OCI-M2 (cell line): ENCODE results near the gene PTPRG.
"Not testable (repeated sequence)": the region's sequence is repeated elsewhere in the genome, so short reads cannot be mapped to it uniquely, and the experiment has no call there.

Source experiments
- DNase-seq: peaks from one replicate; lab custom pipeline; 2025; ENCODE audit not compliant: unreplicated experiment; lab: John Stamatoyannopoulos, UW

The PTPRG gene

DNA sequence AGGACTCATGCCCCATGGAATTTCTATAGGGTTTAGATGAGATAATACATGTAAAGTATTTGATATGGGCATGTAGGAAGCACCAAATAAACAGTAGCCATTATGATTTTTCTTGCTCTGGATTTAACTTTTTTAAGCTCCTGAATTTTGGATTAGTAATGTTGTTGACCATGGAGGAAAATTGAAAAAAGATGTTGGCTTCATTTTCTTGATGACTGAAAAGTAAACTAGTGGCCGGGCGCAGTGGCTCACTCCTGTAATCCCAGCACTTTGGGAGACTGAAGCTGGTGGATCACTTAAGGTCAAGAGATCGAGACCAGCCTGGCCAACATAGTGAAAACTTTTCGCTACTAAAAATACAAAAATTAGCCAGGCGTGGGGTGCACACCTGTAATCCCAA, 120.3 kb downstream of the PTPRG start:
- DNase-seq = no peak

DNA sequence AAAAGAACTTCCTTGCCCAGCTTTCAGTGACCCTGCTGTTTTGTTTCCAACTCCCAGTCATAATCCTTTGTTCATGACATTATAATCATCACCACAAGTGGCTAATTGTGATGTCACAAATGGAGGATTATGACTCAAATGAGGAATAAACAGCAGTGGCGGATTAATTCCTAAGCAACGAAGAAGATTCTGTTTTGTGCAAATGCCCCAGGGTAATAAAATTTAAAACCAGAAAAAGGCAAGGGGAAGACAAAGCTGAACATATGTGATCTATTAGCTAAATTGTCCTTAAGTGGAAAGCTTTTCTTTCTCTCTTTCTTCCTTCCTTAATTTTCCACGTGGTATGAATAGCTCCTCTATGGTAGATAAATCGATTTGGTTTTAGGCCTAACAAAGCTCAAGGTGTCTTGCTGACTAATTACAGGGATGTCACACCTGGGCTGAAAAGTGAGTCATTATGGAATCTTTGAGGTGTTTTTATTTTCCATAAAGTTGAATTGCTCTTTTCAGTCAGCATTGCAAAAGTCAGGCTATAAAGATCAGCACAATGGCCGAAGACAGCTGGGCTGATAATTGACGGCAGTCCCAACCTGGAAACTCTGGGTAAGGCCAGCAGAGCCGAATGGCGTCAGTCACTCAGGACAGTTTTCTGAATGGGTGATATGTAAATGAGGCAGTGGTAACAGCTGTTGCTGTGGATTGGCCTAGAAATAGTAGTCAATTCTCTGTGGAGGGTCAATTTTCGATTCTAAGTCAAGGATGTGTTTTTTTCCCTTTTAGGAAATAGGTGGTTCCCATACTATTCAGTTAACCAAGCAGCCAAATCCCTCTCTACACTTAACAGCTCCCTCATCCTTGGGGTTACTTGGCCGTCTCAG, 121.5 kb downstream of the PTPRG start:
- DNase-seq = no peak

DNA sequence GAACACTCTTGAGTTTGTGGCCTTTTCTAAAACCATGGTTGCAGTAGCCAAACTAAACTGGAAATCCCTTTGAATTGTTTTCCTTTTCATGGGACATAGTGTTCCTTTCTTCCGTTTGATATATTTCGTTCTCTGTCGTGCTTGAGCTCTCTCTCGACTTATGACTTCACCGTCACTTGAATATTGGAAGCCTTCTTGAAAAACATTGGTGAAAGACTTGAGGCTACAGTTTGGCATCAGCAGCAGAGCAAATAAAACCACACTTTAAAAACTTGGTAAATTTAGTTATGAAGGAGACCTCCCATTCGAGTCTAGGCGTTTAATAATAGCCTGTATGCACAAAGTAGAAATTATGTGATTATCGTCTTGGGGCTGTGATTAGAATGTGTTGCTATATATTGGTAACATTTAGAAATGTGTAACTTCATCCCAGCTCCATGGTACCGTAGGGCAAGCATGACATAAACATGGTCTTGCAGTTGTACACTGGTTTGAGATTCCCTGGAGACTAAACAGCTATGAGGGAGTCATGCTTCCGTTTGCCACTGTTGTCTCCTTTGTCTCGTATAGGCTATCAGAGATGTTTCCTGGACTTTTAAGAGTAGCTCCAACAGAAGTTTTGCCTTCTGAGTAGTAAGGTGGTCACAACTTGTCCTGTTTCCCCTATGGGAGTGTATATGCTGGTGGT, 122.3 kb downstream of the PTPRG start:
- DNase-seq = no peak

DNA sequence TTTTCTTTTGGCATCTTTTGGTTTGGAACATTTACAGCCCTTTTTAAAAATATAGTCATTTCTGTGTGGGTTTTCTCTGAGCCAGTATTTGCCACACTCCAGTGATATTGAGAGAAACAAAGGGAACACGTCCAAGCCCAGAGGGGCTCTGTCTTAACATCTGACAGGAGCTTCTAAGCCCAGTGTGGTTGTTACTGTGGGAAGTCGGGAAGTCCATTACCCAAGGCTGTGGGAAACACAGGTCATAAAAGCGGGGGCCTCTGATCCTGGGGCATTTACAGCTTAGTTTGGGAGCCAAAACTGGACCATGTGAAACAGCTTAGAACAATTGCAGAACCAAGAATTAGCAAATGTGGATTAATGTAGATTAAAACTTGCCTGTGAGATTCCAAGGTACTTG, 123.0 kb downstream of the PTPRG start:
- DNase-seq = no peak

DNA sequence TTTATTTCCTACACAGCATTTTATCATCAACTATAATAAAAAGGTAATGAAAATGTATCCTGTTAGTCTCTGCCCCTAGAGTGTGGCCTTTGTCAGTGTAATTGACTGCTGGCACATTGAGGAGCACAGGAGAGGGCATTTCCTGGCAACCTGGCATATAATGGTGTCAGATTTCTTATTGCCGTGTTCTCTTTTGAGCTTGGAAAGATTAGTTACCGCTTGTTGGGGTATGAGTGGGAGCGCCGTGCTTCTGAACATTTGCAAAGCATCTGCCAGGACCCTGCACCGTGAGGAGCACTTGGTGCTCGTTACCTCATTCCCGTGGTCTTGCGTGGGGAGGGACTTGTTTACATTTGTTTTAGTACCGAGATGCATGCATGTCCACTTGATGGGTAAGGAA, 124.4 kb downstream of the PTPRG start:
- no peak for DNase-seq

DNA sequence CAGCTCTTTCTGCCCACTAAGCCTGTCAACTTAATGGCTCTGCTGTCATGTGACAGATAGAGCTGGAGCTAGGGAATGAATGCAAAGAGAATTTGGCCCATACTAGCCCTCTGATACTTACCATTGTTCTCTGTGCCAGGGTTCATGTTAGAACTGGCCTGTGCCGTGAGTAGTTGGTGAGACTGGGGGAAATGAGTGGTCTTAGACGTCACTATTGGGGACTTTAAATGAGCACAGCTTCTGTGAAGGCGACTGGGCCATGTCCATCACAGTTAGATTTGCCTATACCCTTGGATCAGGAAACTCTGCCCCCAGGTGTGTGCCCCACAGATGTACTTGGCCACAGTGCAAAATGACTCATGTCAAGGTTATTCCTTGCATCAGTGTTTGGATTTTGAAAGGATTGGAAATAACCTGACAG, 124.9 kb downstream of the PTPRG start:
- no peak for DNase-seq

DNA sequence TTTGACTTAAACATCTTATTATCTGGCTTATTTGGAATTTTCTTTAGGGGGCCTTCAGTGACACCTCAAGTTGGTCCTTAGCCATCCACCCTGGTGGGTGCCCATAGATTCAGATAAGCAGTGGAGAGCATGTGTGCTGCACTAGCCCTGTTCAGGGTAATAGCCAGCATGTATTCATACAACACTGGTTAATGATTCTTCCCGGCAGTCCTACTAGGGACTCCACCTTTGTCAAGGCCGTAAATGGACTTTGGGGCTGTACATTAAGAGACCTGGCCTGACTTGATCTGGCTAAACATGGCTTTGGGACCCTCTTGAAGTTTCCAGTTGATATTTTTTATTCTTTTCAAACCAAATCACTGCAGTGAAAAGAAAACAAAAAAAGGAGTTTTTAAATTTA, 125.8 kb downstream of the PTPRG start:
- no peak for DNase-seq

DNA sequence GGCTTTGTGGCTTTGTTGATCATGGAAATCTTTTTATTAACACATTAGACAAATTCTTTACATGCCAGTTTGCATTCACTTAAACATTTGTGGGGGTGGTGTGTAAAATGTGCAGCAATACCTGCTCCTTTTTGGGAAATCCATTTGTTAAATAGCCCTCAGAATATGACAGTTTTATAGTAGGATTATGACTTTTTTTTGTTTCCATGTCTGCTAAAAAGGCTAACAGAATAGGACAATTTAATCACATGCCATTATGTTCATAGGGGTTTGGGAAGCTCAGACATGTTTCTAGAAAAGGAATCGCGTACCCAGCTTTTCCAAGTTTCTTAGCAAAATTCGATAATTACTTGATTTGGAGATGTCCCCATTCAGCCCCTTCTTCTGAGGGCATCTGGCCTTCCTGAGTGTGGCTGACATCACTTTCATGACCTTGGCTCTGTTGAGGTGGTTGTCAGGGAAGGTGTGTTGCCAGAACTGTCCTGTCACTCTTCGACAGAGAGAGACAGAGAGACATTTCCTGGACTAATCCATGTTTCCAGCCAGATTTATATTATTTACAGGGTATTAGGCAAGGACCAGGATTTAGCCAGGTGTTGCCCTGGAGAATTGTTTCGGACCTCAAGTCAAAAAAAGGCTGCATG, 126.4 kb downstream of the PTPRG start:
- no peak for DNase-seq

DNA sequence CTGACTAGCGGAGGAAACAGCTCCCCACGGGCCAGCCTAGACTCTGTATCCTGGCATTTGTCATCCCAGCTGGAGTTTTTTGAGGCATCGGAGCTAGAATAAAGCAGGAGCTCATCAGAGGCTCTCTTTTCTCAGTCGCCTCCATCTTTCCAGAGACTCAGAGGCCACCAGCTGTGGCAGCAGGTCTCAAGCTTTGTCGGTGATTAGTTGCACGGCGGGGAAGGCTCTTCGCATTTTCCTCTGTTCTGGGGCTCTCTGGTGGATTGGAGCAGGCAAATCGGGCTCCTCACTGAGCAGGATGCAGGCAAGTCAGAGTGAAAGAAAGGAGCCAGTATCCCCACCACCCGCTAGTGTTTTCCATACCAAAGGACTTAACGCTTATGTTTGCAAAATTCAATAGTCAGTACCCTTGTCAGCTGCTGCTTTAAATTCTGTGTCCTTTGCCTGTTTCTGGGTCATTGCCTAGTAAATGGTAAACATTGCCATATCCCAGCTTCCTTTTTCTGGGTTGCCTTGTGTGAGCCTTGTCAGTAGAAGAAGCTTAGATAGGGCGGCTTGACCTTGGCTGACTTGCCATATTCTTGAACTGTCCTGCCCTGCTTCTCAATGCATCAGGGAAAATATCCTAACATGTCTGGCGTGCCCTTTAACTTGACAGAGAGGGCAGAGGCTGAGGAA, 127.1 kb downstream of the PTPRG start:
- DNase-seq = no peak

DNA sequence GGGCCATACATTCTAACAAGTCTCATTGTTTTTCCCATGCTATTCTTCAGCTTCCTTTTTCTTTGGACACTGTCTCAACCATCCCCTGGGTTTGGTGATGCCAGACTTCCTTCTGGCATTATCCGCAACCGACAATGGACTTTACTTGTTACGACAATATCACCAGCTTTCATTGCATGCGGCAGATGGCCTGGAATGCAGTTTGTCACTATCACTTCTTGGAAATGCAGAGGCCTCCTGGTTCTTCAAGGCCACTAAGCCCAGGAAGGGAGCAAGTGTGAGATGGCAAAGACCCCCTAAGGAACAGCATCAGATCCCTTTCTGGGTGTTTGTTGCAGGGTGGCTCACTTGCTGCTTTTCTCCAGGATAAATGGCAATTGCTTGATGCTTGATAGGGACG, 128.6 kb downstream of the PTPRG start:
- no peak for DNase-seq

DNA sequence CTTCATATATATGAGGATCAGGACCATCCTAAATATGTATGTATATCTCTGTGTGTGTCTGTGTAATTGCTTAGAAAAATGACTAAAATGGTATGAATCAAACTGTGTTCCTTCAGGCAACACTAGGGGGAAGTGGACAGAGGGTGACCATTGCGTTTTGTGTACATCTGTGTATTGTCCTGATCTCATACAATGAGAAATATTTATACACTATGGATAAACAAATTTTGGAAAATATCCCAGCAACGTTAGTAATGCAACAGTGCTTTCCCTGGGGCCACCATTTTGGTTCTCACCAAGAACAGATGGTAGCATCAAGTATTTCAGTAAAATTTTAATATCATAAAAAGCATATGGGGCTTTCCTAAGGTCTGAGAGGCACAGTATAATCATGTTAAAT, 130.1 kb downstream of the PTPRG start:
- no peak for DNase-seq

DNA sequence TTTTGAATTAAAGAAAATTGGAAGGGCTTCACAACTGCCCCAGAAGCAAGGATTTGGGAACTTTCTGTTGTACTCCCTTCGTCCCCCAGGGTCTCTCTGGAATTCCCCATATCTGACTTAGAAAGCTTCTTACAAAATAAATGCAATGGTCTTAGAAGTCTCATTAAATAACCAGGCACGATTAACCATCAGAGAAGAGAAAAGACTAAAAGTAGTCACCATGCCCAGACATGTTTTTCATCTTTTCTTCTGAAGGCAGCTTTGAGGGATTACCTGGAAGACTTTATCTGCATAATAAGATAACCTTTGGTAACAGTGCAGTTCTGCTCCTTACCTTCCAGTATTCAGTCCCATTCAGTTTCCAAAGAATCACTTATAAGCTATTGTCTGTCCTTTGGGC, 135.9 kb downstream of the PTPRG start:
- DNase-seq = no peak

DNA sequence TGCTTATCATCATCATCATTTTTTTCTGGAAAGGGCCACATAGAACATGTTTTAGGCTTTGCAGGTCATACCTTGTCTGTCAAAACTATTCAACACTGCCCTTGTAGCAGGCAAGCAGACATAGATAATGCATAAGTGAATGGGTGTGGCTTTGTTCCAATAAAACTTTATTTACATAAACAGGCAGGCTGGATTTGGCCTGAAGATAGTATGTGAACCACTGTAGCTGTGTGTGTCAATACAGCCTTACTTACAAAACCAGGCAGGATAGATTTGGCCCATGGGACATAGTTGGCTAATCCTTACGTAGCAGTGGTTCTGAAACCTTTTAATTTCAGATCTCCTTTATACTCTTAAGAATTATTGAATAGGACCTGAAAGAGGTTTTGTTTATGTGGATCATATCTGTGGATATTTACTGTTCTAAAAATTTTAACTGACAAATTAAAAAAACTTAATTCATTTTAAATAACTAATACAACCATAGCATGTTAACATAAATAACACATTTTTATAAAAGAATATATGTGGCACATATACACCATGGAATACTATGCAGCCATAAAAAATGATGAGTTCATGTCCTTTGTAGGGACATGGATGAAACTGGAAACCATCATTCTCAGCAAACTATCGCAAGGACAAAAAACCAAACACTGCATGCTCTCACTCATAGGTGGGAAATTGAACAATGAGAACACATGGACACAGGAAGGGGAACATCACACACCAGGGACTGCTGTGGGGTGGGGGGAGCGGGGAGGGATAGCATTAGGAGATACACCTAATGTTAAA, 137.1 kb downstream of the PTPRG start:
- not testable (repeated sequence) for DNase-seq

DNA sequence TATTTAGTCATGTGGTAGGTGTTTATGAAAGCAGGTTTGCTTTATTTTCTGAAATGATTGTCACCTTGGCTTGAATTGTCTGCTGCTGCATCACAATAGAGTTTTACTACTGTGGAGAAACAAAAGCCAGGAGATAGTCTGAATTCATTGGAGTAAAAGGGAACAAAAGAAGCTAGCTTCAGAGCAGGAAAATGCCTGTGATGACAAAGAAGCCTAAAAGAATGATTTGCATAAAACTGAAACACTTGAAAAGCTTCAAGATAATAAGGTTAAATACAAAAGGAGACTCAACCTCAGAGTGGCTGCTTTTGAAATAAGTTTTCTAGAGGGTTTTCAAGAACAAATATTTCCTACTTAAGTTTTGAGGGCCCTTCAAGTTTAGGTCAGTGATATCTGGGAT, 138.3 kb downstream of the PTPRG start:
- DNase-seq = no peak

DNA sequence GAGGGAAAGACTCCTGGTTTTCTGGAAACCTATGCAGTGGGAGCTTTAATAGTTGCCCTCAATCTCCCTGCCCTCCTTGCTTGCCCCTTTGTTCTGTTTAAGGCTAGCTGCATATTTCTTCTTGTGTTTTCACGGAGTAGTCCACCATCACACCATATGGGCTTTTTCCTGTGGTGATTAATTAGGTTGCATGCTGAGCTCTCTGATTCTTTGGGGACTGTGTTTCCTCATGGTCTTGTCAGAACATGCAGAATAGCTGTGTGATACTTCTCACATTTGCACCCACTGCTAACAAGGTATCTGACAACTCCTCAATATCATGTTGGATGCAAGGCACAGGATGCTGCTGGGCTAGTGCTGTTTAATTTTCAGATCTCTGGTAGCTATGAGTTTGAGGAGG, 139.6 kb downstream of the PTPRG start:
- no peak for DNase-seq

DNA sequence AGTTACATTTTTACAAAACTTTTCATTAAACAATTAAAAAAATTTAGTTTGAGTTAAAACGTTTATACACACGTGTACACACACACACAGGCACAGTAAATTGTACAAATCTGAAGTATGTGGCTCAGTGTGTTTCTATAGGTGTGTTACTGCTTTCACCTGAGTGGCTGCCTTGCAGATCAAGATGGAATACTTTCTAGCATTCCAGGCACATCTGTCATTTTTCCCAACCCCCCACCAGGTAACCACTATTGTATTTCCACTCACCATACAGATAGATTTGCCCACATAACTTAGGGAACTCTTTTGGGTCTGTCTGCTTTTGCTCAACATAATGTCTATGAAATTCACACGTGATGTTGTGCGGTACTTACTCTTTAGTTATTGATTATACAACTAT, 141.1 kb downstream of the PTPRG start:
- no peak for DNase-seq

DNA sequence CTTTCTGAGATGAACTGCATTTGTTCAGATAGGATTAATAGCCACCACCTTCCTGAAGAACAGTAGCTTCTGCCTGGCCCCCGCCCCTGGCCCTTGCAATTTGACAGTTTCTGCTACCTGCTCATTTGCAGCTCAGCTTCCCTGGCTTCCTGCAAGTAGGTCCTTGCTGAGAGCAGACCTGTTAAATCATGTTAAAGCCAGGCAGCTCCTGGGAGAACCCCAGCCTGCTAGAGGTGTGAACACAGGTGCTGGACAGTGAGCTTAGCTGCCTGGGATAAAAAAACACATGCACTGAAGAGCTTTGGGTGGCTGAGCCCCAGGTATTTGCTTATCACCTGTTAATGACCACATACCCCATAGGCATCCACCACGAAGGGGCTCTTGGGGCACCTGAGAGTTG, 143.4 kb downstream of the PTPRG start:
- DNase-seq = no peak

DNA sequence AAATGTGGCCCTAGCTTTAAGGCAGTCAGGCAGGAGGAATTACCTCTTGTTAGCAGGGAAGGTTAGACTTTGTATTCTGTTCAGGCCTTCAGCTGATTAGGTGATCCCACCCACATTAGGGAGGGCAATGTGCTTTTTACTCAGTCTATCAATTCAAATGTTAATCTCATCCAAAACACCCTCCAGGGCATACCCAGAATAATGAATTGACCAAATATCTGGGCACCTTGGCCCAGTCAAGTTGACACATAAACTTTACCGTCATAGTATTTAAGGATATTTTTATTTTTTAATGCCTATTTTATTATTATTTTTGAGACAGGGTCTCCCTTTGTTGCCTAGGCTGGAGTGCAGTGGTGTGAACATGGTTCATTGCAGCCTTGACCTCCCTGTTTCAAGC, 146.1 kb downstream of the PTPRG start:
- no peak for DNase-seq

DNA sequence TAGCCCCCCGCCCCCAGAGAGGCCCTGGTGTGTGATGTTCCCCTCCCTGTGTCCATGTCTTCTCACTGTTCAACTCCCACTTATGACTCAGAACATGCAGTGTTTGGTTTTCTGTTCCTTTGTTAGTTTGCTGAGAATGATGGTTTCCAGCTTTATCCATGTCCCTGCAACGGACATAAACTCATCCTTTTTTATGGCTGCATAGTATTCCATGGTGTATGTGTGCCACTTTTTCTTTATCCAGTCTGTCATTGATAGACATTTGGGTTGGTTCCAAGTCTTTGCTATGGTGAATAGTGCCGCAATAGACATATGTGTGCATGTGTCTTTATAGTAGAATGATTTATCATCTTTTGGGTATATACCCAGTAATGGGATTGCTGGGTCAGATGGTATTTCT, 149.5 kb downstream of the PTPRG start:
- not testable (repeated sequence) for DNase-seq

DNA sequence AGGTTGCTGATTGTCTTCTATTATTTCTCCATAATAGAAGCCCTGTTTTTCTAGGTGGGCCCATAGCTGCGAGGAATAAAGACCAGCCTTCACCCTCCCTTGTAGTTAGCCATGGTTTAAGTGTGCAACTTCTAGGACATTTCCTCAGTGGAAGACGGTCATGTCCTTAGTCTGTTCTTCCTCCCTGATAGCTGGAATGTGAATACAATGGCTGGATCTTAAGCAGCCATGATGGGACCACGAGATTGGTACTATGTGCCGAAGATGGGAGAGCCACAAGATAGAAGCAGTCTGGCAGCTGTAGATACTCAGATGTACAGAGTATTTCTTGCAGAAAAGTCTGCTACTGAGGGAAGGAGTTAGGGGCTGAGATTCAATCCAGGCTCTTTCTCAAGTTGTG, 152.9 kb downstream of the PTPRG start:
- no peak for DNase-seq
